ENCODE results near the gene EWSR1.

EWSR1 gene

DNA sequence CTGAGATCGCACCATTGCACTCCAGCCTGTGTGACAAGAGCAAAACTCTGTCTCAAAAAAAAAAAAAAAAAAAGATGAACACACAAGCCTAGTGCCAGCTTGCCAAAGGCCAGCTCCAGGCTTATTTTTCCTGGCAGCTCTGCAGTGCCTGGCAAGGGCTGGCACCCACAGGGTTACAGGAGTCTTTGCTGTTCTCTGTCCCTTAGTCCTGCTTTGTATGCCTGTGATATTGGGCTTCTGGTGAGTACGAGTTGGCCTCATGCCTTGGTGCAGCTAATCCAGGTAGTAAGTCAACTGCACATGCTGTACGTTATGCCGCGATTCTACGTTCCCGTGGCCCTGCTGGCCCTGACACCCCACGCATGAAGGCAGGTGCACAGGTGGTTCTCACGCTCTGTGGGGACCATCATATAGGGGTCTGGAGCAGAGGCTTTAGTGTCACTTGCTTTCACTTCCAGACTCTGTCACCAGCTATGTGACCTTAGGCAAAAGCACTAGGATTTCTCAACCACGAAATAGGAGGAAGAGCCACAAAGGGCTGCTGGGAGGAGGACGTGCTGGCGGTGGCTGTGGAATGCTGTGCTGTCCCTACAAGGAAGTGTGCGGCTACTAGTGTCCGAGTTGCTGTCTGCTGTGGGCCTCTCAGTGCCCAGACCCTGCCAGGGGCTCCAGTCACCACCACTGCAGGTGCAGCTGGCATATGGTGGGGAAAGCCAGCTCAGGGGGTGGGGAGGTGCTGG lies 68.9 kb downstream of the EWSR1 start:
- no peak for DNase-seq (ENCODE audit: low read depth)
- no peak overlapping the region for H3K4me3 ChIP-seq (ENCODE audit: control insufficient read depth, low read depth, low read length)
- no peak for TF ChIP-seq CTCF (IDR thresholded peaks at IDR 0.05; ENCODE audit: control insufficient read depth, insufficient read depth, low read depth, low read length, missing control alignments)

DNA sequence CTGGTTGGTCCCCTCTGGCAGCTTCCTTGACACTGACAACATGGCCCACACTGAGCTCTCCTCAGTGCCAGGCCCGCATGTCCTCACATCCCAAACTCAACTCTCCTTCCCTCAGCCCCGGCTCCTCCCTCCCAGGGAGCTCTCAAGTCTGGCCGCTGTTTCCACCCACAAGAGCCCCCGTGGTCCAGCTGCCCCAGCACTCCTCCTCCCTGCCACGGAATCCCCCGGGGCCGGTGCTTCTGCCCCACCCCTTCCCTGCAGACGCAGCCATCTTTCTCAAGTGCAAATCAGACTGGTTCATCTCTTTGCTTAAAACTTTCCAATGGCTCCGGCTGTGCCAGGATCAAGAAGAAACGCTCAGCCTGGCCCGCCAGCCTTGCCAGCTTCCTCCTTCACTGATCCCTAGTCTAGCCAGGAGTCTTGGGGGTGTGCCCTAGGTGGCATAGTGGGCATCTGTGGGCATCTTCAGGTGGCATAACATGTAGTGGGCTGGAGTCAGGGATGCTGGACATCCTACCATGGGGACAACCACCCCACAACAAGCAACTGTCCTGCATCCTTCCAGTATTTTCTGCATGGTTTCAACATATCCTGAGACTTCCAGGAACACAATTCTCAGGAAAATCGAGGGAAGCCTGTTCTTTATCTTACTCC lies 69.7 kb downstream of the EWSR1 start:
- TF ChIP-seq CTCF (IDR thresholded peaks at IDR 0.05; ENCODE audit: control insufficient read depth, insufficient read depth, low read depth, low read length, missing control alignments) = no peak
- no peak overlapping the region for H3K4me3 ChIP-seq (ENCODE audit: control insufficient read depth, low read depth, low read length)
- no peak for DNase-seq (ENCODE audit: low read depth)

- no peak for DNase-seq (ENCODE audit: low read depth)
- H3K4me3 ChIP-seq (ENCODE audit: control insufficient read depth, low read depth, low read length) = no peak overlapping the region
- no peak for TF ChIP-seq CTCF (IDR thresholded peaks at IDR 0.05; ENCODE audit: control insufficient read depth, insufficient read depth, low read depth, low read length, missing control alignments)
These were observed 70.3 kb downstream of the EWSR1 start for GRCh38 chr22:29338398-29338797.

DNA sequence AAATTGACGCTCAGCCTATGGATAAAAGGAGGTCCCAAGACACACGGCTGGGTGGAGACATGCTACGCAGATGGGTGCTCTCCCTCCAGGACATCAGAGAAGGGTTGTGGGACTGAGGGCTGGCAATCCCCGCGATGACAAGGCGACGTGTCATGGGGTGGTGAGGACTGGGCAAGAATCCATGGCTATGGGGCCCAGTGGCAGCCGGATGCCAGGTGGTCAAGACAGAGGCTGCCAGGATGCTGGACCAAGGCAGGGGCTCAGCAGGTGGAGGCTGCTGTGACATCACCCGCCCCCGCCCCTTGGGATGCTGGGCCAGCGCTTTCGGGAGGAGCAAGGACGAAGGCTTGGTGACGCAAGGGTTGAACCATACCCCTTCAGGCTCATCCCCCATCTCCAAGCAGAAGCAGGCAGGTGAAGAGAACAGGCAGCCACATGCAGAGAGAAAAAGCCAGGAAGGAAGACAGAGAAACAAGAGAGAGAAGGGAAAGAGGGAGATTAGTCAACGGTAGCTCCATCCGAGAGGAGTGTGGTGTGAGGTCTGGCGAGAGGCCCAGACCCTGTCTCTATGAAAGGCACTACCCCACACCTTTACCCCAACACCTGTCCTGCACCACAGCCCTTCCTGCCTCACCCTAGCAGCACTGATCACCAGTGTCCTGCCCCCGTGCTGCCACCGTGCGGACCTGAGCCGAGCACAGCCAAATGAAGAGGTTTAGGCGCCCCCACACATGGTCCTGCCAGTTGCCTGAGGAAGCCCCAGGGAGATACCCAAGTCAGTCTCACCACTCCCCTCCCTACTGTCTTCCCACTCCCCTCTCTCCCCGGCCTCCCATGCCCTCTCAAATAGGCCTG lies 71.5 kb downstream of the EWSR1 start:
- DNase-seq (ENCODE audit: low read depth) = no peak
- H3K4me3 ChIP-seq (ENCODE audit: control insufficient read depth, low read depth, low read length) = no peak overlapping the region
- no peak for TF ChIP-seq CTCF (IDR thresholded peaks at IDR 0.05; ENCODE audit: control insufficient read depth, insufficient read depth, low read depth, low read length, missing control alignments)

DNA sequence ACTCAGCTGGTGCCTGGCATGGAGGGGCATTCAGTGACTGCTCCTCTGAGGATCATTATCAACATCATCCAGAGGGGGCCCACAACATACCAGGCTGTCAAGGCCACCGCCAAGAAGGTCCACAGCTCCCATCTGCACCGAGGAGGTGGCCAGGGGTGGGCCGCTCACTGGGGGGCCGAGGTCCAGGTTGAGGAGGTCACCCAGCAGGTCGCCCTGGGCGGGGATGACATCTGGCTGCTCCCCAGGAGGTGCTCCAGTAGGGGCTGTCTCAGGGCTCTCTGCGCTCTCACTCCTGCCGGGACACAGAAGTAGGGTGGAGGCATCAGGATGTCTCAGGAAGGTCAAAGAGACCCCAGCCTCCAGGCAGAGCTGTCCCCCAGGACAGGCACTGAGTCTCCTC lies 72.5 kb downstream of the EWSR1 start:
- DNase-seq (ENCODE audit: low read depth) = no peak
- no peak overlapping the region for H3K4me3 ChIP-seq (ENCODE audit: control insufficient read depth, low read depth, low read length)
- no peak for TF ChIP-seq CTCF (IDR thresholded peaks at IDR 0.05; ENCODE audit: control insufficient read depth, insufficient read depth, low read depth, low read length, missing control alignments)

DNA sequence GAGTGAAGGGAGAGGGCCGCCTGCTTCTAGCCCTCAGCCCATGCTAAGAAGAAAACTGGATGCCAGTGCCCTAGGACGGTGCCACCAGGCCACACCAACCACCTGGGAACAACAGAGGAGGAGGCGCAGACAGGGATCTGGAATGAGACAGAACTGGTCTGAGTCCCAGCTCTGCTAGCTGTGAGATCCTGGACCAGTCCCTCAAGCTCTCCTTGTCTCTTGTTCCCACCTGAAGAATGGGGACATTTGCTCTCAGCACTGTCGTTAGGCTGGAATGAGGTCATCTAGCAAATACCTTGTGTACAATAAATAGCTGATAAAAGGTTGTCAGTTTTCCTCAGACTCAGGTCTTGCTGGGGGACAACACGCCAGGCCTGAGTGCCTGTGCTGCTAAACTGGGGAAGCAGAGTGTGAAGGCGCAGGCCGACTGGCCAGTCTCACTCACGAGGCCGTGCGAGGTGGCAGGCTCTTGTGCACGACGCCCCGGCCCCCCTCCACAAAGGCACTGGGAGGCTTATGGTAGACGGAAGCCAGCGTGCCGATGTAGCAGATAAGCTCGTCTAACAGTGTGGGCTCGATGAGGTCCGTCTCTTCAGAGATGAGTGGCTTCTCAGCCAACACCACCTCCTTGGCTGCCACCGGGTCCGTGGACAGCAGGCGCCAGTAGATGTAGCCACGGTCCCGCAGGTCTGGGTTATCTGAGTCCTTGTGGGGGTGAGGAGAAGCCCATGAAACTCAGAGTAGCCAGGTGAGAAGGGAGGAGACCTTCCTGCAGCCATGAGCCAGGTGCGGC lies 73.2 kb downstream of the EWSR1 start:
- H3K4me3 ChIP-seq (ENCODE audit: control insufficient read depth, low read depth, low read length) = no peak overlapping the region
- TF ChIP-seq CTCF (IDR thresholded peaks at IDR 0.05; ENCODE audit: control insufficient read depth, insufficient read depth, low read depth, low read length, missing control alignments) = no peak
- DNase-seq (ENCODE audit: low read depth) = no peak
